BLaER1 treated with 17β-estradiol and CSF1 and Interleukin-3, amounts not matched to agents 10 nM and 100 nM (cell line): ENCODE measurements around the gene GPX1.
"Not testable (repeated sequence)": the region's sequence is repeated elsewhere in the genome, so short reads cannot be mapped to it uniquely, and the experiment has no call there.

Experiments
- H3K27ac ChIP-seq, 11 experiments: shearing (Covaris generic); formaldehyde crosslinking; 2 replicates each; pipeline ENCODE4 v1.8.1; 2022
- H3K27me3 ChIP-seq, 11 experiments: shearing (Covaris generic); formaldehyde crosslinking; 2 replicates each; pipeline ENCODE4 v1.8.1; 2022
- H3K36me3 ChIP-seq, 11 experiments: shearing (Covaris generic); formaldehyde crosslinking; 2 replicates each; pipeline ENCODE4 v1.8.1; 2022
- H3K4me1 ChIP-seq, 10 experiments: shearing (Covaris generic); formaldehyde crosslinking; 2 replicates each; pipeline ENCODE4 v1.8.1; 2022
- H3K4me2 ChIP-seq, 11 experiments: shearing (Covaris generic); formaldehyde crosslinking; 2 replicates each; pipeline ENCODE4 v1.8.1; 2022
- H3K4me3 ChIP-seq, 10 experiments: shearing (Covaris generic); formaldehyde crosslinking; 2 replicates each; pipeline ENCODE4 v1.8.1; 2022
- H3K9ac ChIP-seq, 11 experiments: shearing (Covaris generic); formaldehyde crosslinking; 2 replicates each; pipeline ENCODE4 v1.8.1; 2022
- H3K9me3 ChIP-seq, 11 experiments: shearing (Covaris generic); formaldehyde crosslinking; replicated peaks in 1 of 11; 2 replicates each; pipeline ENCODE4 v1.8.1; 2022
- H4K20me1 ChIP-seq, 11 experiments: shearing (Covaris generic); formaldehyde crosslinking; 2 replicates each; pipeline ENCODE4 v1.8.1; 2022
- Cebpa-rat ChIP-seq, 11 experiments: shearing (Covaris generic); IDR thresholded peaks; 2 replicates each; pipeline ENCODE4 v1.8.1; 2022

Gene GPX1

DNA sequence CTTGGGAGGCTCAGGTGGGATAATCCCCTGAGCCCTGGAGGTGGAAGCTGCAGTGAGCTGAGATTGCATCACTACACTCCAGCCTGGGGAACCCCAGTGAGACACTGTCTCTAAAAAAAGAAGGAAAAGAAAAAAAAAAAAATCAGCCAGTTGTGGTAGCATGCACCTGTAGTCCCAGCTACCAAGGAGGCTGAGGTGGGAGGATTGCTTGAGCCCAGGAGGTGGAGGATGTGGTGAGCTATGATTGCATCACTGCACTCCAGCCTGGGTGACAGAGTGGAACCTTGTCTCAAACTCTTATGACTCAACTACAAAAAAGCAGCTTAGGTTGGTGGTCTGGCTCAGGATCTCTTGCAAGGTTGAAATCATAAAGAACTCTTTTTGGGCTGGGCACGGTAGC is 19.3 kb upstream of the GPX1 start:
- Histone ChIP-seq H3K27ac (peak overlapping the region in 10 of 11 experiments; percentile 17 to 85 (median 49); a peak in 17 of 22 replicates), H3K36me3 (peaks cover 40 to 96% (median 87%) of the 10 kb centered on the region in 11 experiments), H3K4me3 (peak overlapping the region in 2 of 10 experiments; percentile 12 to 30; a peak in 3 of 20 replicates), H3K9me3 (peaks cover 15 to 49% (median 34%) of the 10 kb centered on the region in 11 experiments; a peak in 21 of 22 replicates), H3K27me3 (no peaks in the 10 kb centered on the region), H3K4me2 (peak overlapping the region; percentile 34 to 73 (median 62); a peak in 21 of 22 replicates), H3K4me1 (peaks cover 23 to 95% (median 66%) of the 10 kb centered on the region in 10 experiments), H4K20me1 (peaks cover 99 to 100% (median 100%) of the 10 kb centered on the region in 11 experiments), H3K9ac (peak overlapping the region in 5 of 11 experiments; percentile 32 to 68 (median 41); a peak in 8 of 22 replicates)
- peak in 9 of 11 experiments; percentile 45 to 92 (median 79); a peak in 13 of 22 replicates for TF ChIP-seq Cebpa-rat (IDR thresholded peaks at IDR 0.05)

DNA sequence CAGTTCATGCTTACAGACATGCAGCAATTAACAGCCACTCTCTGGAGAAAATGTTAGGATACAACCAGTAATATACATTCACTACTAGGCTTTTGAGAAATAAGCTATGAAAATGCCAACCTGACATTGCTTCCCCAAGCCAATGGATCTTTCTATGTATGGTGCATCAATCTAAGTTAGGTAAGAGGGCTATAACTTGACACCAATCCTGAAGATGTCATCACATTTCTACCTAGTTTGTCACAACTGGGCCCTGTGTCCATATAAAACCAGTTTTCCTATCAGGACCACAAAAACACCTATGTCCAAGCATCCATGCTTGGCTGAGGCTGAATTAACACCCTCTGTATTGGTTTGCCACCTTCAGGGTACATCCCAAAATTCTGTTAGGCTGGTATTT is 13.8 kb upstream of the GPX1 start:
- peaks cover 99 to 100% (median 100%) of the 10 kb centered on the region in 11 experiments for H4K20me1 ChIP-seq
- H3K36me3 ChIP-seq = peaks cover 86 to 100% (median 95%) of the 10 kb centered on the region in 11 experiments

DNA sequence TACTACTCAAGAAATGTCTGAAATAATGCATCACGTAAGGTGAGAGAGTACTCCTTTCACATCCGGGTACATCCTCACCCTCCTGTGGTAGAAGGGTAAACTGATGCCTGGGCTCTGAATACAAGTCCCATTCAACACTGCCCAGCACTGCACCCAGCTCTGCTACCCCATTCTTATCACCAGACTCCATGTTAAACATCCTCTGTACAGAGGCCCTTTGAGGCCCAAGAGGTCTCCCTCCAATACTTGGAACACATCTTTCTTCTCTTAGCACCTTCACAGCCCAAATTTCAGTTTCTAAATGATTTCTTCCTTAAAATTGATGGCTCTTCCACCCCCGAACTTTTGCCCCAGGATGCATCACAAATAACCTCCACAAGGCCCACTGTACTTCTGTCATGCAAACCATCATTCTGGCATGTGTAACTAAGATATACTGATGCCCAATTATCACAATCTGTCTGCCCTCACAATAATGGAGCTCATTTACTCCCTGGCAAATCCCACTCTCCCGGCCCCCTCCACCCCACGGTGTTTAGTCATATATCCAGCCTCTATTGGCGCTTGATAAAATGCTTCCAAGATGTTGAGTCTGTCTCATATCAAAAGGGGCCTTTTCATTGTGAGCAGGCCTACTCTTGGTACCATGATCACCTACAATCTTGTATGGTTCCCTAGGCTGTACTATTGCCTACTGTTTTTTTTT is 12.6 kb upstream of the GPX1 start:
- H3K36me3 ChIP-seq = peaks cover 95 to 100% (median 100%) of the 10 kb centered on the region in 11 experiments
- no peak for TF ChIP-seq Cebpa-rat (IDR thresholded peaks at IDR 0.05)
- peaks cover 98 to 100% (median 100%) of the 10 kb centered on the region in 11 experiments for H4K20me1 ChIP-seq

More for the DNA sequence above, 13.8 kb upstream of the GPX1 start:
- Histone ChIP-seq H3K27me3 (no peaks in the 10 kb centered on the region), H3K27ac (no peak overlapping the region), H3K9ac (no peak overlapping the region), H3K4me1 (peaks cover 6 to 57% (median 30%) of the 10 kb centered on the region in 10 experiments), H3K4me3 (no peak overlapping the region), H3K4me2 (no peak overlapping the region), H3K9me3 (peaks cover 0 to 4% (median 0%) of the 10 kb centered on the region in 11 experiments; a peak in 4 of 22 replicates)
- TF ChIP-seq Cebpa-rat (IDR thresholded peaks at IDR 0.05) = no peak

DNA sequence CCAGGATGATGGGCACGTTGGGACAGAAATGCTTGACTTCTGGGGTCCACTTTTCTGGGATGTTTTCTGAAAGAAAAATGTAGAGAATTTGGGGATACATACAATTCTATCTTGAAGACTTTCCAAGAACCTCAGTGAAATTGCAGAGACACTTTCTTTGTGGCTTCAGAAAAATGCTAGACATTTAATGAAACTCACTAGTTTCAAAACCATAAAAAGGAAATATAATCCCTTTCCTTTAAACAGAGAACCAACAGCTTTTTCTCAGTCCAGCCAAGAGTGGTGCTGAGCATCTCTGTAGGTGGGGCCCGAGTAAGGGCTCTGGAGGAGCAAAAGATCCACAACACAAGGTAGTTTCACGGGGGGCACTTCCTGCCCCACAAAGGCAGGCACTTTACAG is 4.4 kb upstream of the GPX1 start:
- H3K27me3 ChIP-seq = no peaks in the 10 kb centered on the region
- peaks cover 90 to 93% (median 91%) of the 10 kb centered on the region in 11 experiments for H3K36me3 ChIP-seq
- H3K9me3 ChIP-seq = no peaks in the 10 kb centered on the region
- peak overlapping the region in 5 of 11 experiments; percentile 1 to 45 (median 16); a peak in 5 of 22 replicates for H3K27ac ChIP-seq
- H3K4me1 ChIP-seq = peaks cover 21 to 58% (median 38%) of the 10 kb centered on the region in 10 experiments
- H3K4me2 ChIP-seq = peak overlapping the region in 2 of 11 experiments; percentile 23; a peak in 3 of 22 replicates
- H3K4me3 ChIP-seq = no peak overlapping the region
- H4K20me1 ChIP-seq = peaks cover 51 to 69% (median 59%) of the 10 kb centered on the region in 11 experiments; a peak in 20 of 22 replicates
- TF ChIP-seq Cebpa-rat (IDR thresholded peaks at IDR 0.05) = no peak
- peak overlapping the region in 2 of 11 experiments; percentile 31 to 48; a peak in 2 of 22 replicates for H3K9ac ChIP-seq

More for the DNA sequence above, 12.6 kb upstream of the GPX1 start:
- Histone ChIP-seq H3K4me3 (no peak overlapping the region), H3K27ac (no peak overlapping the region; a peak in 1 of 22 replicates), H3K4me1 (peaks cover 0 to 45% (median 22%) of the 10 kb centered on the region in 10 experiments; a peak in 16 of 20 replicates), H3K9ac (no peak overlapping the region; a peak in 1 of 22 replicates), H3K27me3 (no peaks in the 10 kb centered on the region), H3K9me3 (no peaks in the 10 kb centered on the region), H3K4me2 (no peak overlapping the region)

DNA sequence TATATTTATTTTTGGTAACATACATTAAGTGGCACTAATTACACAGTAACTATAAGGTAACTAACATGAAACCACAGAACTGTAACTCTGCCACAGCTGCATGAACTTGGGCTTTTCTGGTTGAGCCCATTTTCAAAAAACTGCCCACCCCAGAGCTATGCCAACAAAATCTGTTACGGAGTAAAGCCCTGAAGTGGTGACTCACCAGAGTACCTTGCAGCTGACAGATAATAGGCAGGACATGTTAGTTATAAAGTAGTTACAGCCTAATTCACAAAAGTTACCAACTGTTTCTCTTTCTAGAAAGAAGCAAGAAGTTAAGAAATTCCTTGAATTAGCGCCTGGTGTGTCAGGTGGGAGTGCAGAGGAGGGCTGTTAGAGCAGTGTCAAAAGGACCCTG is 1.5 kb upstream of the GPX1 start:
- no peak for TF ChIP-seq Cebpa-rat (IDR thresholded peaks at IDR 0.05)
- Histone ChIP-seq H3K27ac (peak overlapping the region; percentile 84 to 97 (median 93); a peak in 20 of 22 replicates), H3K36me3 (peaks cover 87 to 93% (median 91%) of the 10 kb centered on the region in 11 experiments), H3K4me2 (peak overlapping the region; percentile 77 to 98 (median 92)), H3K27me3 (no peaks in the 10 kb centered on the region), H3K4me1 (peaks cover 41 to 76% (median 58%) of the 10 kb centered on the region in 10 experiments), H3K9me3 (no peaks in the 10 kb centered on the region; a peak in 1 of 22 replicates), H3K4me3 (peak overlapping the region in 5 of 10 experiments; percentile 91 to 94 (median 92); a peak in 7 of 20 replicates), H4K20me1 (peaks cover 35 to 59% (median 48%) of the 10 kb centered on the region in 11 experiments; a peak in 19 of 22 replicates), H3K9ac (peak overlapping the region in 10 of 11 experiments; percentile 93 to 98 (median 97); a peak in 18 of 22 replicates)

DNA sequence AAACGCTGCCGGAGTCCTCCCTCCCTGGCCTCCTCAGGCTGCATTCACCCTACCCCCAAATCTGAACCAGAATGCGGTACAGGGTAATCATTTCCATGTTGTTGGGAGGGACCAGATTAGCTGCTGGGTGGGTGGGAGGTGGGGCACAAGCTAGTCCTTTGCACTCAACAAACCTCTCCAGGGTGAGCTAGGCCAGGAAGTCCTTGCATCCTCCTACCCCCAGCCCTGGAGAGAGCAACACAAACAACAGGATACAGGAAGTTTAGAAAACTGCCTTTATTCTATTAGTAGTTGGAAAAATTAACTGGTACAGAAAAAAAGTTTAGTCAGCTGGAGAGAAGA is 702 bp upstream of the GPX1 start:
- no peak for TF ChIP-seq Cebpa-rat (IDR thresholded peaks at IDR 0.05)
- Histone ChIP-seq H3K36me3 (peaks cover 80 to 92% (median 86%) of the 10 kb centered on the region in 11 experiments), H3K4me2 (peak overlapping the region; percentile 77 to 98 (median 92)), H4K20me1 (peaks cover 29 to 52% (median 41%) of the 10 kb centered on the region in 11 experiments; a peak in 19 of 22 replicates), H3K27ac (peak overlapping the region; percentile 84 to 97 (median 93)), H3K4me1 (peaks cover 42 to 80% (median 63%) of the 10 kb centered on the region in 10 experiments), H3K27me3 (no peaks in the 10 kb centered on the region), H3K4me3 (peak overlapping the region; percentile 72 to 95 (median 91)), H3K9ac (peak overlapping the region; percentile 91 to 98 (median 96)), H3K9me3 (no peaks in the 10 kb centered on the region; a peak in 1 of 22 replicates)

DNA sequence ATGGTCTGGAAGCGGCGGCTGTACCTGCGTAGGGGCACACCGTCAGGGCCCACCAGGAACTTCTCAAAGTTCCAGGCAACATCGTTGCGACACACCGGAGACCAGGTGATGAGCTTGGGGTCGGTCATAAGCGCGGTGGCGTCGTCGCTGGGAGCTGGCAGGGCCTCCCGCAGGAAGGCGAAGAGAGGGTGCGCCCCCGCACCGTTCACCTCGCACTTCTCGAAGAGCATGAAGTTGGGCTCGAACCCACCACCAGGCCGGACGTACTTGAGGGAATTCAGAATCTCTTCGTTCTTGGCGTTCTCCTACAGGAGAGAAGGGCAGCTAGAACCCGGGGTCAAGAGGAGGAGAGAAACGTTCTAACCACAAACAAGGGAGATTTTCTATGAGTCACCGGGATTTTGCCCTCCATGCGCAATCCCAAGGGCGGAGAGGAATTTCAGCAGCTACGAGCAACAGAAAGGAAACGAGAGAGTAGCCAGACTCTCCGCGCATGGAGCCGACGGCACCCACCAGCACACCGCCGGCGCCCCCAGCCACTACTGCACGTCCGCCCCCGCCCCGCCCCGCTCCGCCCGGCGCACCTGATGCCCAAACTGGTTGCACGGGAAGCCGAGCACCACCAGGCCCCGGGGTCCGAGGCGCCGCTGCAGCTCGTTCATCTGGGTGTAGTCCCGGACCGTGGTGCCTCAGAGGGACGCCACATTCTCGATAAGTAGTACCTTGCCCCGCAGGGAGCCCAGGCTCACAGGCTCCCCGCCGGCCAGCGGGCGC is 523 bp downstream of the GPX1 start:
- Histone ChIP-seq H4K20me1 (peaks cover 20 to 39% (median 29%) of the 10 kb centered on the region in 11 experiments; a peak in 19 of 22 replicates), H3K4me3 (peak overlapping the region; percentile 72 to 95 (median 91)), H3K27ac (peak overlapping the region; percentile 84 to 97 (median 93)), H3K36me3 (peaks cover 68 to 80% (median 73%) of the 10 kb centered on the region in 11 experiments), H3K4me1 (peaks cover 49 to 80% (median 69%) of the 10 kb centered on the region in 10 experiments), H3K9ac (peak overlapping the region; percentile 91 to 98 (median 96)), H3K4me2 (peak overlapping the region; percentile 82 to 98 (median 92))
- H3K9me3 ChIP-seq, H3K27me3 ChIP-seq: not testable (repeated sequence)

DNA sequence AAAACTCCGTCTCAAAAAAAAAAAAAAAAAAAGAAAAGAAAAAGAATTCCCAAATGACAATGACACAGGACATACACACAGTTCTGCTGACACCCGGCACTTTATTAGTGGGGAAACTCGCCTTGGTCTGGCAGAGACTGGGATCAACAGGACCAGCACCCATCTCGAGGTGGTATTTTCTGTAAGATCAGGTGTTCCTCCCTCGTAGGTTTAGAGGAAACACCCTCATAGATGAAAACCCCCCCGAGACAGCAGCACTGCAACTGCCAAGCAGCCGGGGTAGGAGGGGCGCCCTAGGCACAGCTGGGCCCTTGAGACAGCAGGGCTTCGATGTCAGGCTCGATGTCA is 1.1 kb downstream of the GPX1 start:
- peak overlapping the region; percentile 84 to 97 (median 93) for H3K27ac ChIP-seq
- not testable (repeated sequence) for H3K9me3 ChIP-seq, H3K27me3 ChIP-seq
- peaks cover 16 to 34% (median 27%) of the 10 kb centered on the region in 11 experiments; a peak in 18 of 22 replicates for H4K20me1 ChIP-seq
- H3K36me3 ChIP-seq = peaks cover 62 to 74% (median 68%) of the 10 kb centered on the region in 11 experiments
- peak overlapping the region; percentile 91 to 98 (median 96) for H3K9ac ChIP-seq
- peak overlapping the region; percentile 82 to 98 (median 92) for H3K4me2 ChIP-seq
- H3K4me3 ChIP-seq = peak overlapping the region; percentile 72 to 95 (median 91)
- H3K4me1 ChIP-seq = peaks cover 55 to 81% (median 73%) of the 10 kb centered on the region in 10 experiments
